OCI-LY3 (cell line): Measurements from ENCODE around the gene FAM131A.

Experiments
- CTCF ChIP-seq: fragments of 200-600, 300-600 bp; sonication (generic); IDR thresholded peaks from 2 replicates; pipeline ENCODE4 v1.5.1; 2014; ENCODE audit warnings: antibody characterized with exemption, low read length, low read depth
- EZH2phosphoT487 ChIP-seq: fragments of 200-600 bp; shearing (Covaris generic); IDR thresholded peaks from 2 replicates; pipeline ENCODE4 v1.6.1; 2018; ENCODE audit warnings: antibody characterized with exemption, mixed run types, low read depth

GRCh38 chr3:184359610-184360009, 22.2 kb downstream of the FAM131A start:
- TF ChIP-seq CTCF (no peak), EZH2phosphoT487 (no peak)
